ENCODE data around the gene FBXL13. TPM values are rescaled to one million over a fixed set of nuclear protein-coding genes. Genes with fewer than 3 reads are reported as not detected.

The FBXL13 gene
- total RNA-seq (2022) (0.37 and 0.43 TPM in 2 replicates), Bru-seq, nascent RNA (percentile 26 among the genes with signal in this experiment), BruChase-seq, experiment 1, labeled RNA remaining after a 2-hour chase (percentile 31 among the genes with signal in this experiment), BruChase-seq, experiment 2, labeled RNA remaining after a 6-hour chase (percentile 28 among the genes with signal in this experiment)
- long read RNA-seq, partial matches to known transcripts, result 1 of 1 reads
- long read RNA-seq, other reads (novel, unspliced or antisense), result 0 of 1 reads

DNA sequence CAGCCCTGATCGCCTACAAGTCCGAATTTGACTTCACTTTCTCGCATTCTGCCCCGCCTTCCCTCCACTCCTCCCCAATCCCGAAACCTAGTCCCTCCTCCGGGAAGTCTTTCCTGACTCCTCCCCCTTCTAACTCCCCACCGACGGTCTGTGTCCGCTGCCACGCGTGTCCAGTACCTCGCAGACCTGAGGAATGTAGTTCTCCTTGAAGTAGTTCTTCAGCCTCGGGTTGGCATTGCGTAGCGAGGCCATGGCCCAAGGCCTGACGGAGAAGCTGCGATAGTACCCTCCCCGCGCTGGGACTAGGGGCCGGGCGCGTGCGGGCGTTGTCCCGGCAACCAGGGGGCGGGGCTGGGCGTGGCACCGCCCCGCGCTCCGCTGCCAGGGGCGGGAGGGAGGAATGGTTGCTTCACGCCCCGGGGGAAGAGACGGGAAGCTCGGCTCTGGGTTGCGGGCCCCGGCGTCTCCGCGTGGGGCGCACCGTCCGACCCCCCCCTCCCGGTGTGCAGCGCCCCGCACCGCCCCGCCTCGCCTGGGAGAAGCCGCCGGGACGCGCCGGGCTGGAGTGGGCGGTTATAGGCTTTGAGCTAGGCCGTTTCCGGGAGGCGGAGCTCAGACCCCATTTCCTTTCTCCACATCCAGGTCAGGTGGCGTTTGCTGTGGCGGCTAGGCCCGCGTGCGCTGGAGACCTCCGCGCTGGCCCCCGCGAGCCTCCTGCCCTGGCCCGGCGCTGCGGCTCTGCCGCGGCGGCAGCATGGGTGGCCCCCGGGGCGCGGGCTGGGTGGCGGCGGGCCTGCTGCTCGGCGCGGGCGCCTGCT, at the start of gene FBXL13, which contains the start of gene ARMC10:
Gene FBXL13, minus strand, starts transcription at position 278 of the 818 bp plus-strand sequence.
Gene ARMC10, plus strand, starts transcription at position 622 of the 818 bp plus-strand sequence. Its CDS starts 133 bp downstream, at position 755.
- TF ChIP-seq, protein P1, sequence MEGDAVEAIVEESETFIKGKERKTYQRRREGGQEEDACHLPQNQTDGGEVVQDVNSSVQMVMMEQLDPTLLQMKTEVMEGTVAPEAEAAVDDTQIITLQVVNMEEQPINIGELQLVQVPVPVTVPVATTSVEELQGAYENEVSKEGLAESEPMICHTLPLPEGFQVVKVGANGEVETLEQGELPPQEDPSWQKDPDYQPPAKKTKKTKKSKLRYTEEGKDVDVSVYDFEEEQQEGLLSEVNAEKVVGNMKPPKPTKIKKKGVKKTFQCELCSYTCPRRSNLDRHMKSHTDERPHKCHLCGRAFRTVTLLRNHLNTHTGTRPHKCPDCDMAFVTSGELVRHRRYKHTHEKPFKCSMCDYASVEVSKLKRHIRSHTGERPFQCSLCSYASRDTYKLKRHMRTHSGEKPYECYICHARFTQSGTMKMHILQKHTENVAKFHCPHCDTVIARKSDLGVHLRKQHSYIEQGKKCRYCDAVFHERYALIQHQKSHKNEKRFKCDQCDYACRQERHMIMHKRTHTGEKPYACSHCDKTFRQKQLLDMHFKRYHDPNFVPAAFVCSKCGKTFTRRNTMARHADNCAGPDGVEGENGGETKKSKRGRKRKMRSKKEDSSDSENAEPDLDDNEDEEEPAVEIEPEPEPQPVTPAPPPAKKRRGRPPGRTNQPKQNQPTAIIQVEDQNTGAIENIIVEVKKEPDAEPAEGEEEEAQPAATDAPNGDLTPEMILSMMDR (IDR thresholded peaks at IDR 0.05; ENCODE audit: insufficient read depth in 1 of 2, low read depth in 1 of 2, low read length in 1 of 2, severe bottlenecking in 1 of 2, unreplicated experiment in 1 of 2), result no peak
- peak; percentile 93 to 95 for DNase-seq
- no peaks in the 10 kb centered on the region for H3K27me3 ChIP-seq (replicated peaks; ENCODE audit: control insufficient read depth, insufficient read depth, low read length)
- ChIA-PET CTCF (interaction anchor here (1.0 to 1.9 kb wide), 3 partner anchors 13 to 326 kb away, joined by 4 to 24 read pairs (median 11); partner anchors contain the start of gene FAM185A), POLR2A (interaction anchor here (0.5 to 2.0 kb wide), 7 partner anchors 18 to 502 kb away, joined by 3 to 21 read pairs (median 4); partner anchors contain the start of genes FAM185A and NAPEPLD)
- H3K9me3 ChIP-seq, result no peaks in the 10 kb centered on the region; the same call in 1 of the 2 replicates
- H3K36me3 ChIP-seq (ENCODE audit: control insufficient read depth, insufficient read depth, low read length), result no peaks in the 10 kb centered on the region
- peak within 1 kb of the TSS; percentile 82 for H3K27ac Mint-ChIP-seq (ENCODE audit: unreplicated experiment)
- peaks cover 11% of the 10 kb centered on the region for H3K4me1 Mint-ChIP-seq (ENCODE audit: low read depth, unreplicated experiment)
- H3K4me3 Mint-ChIP-seq (ENCODE audit: unreplicated experiment), result peak within 1 kb of the TSS; percentile 78
- intact Hi-C loops (cut with micrococcal nuclease; ENCODE audit: unreplicated experiment), result loop anchor here (5.0 kb wide), 2 partner anchors 73 to 327 kb away; partner anchors contain the start of genes FAM185A and NAPEPLD
- 0 out of 2 replicates have a peak, but pooled peaks cover 4% of the 10 kb centered on the region for H3K4me1 ChIP-seq
- no peaks in the 10 kb centered on the region for H3K36me3 Mint-ChIP-seq (ENCODE audit: insufficient read depth, unreplicated experiment)
- no peaks in the 10 kb centered on the region for H3K9me3 Mint-ChIP-seq (ENCODE audit: unreplicated experiment)
- BruUV-seq (replicated peaks), result no TSS peak
- no peaks in the 10 kb centered on the region for H3K27me3 Mint-ChIP-seq (ENCODE audit: insufficient read depth, unreplicated experiment)
- H3K4me3 ChIP-seq (ENCODE audit: low read depth, low read length), result peak within 1 kb of the TSS; percentile 88

DNA sequence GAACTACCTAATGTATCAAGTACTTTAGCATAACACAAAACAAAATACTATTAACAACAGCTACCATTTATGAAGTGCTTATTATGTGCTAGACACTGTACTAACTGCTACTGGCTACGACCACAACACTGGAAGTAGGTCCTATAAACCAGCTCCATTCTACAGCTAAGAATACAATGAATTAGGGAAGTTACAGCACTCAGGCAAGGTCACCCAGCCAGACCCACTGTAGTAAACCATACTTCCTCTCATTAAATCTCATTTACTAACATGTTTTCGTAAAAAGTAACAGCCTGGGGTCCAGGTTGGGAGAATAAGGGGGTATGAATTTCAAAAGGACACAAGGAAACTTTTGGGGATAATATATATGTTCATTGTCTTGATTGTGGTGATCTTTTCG, 48.9 kb upstream of the FBXL13 start:
- intact Hi-C loops (cut with micrococcal nuclease; ENCODE audit: unreplicated experiment), result no loop called here
- no peak for DNase-seq
- TF ChIP-seq, protein P1 (IDR thresholded peaks at IDR 0.05; ENCODE audit: insufficient read depth in 1 of 2, low read depth in 1 of 2, low read length in 1 of 2, severe bottlenecking in 1 of 2, unreplicated experiment in 1 of 2), result no peak
- Mint-ChIP-seq H3K27me3 (ENCODE audit: insufficient read depth, unreplicated experiment) (no peaks in the 10 kb centered on the region), H3K27ac (ENCODE audit: unreplicated experiment) (no peak overlapping the region), H3K9me3 (ENCODE audit: unreplicated experiment) (no peaks in the 10 kb centered on the region), H3K36me3 (ENCODE audit: insufficient read depth, unreplicated experiment) (peaks cover 12% of the 10 kb centered on the region), H3K4me1 (ENCODE audit: low read depth, unreplicated experiment) (no peaks in the 10 kb centered on the region), H3K4me3 (ENCODE audit: unreplicated experiment) (no peak overlapping the region)
- ChIA-PET CTCF (no interaction called here), POLR2A (no interaction called here)
- Histone ChIP-seq H3K4me3 (ENCODE audit: low read depth, low read length) (no peak overlapping the region), H3K27me3 (replicated peaks; ENCODE audit: control insufficient read depth, insufficient read depth, low read length) (no peaks in the 10 kb centered on the region), H3K9me3 (no peaks in the 10 kb centered on the region), H3K36me3 (ENCODE audit: control insufficient read depth, insufficient read depth, low read length) (no peaks in the 10 kb centered on the region; the same call in 1 of the 2 replicates), H3K4me1 (peaks cover 7% of the 10 kb centered on the region)
- BruUV-seq (replicated peaks), result no TSS peak

DNA sequence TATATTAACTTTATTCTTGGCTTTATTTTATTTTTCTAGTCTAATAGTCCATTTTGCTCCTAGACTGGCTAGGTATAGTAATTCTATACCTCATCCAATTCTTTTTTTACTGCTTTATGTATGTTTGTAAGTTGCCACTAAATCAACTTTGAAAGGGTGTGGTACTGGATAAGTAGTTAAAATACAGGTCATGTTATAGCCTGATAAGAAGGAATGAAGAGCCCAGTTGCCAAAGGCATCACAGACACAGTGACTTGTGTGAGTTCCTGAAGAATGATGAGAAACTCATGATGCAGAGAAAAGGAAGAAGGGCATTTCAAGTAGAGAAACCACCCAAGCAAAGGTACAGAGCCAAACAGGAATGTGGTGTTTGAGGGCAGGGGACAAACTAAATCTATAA, 47.0 kb upstream of the FBXL13 start:
- TF ChIP-seq, protein P1 (IDR thresholded peaks at IDR 0.05; ENCODE audit: insufficient read depth in 1 of 2, low read depth in 1 of 2, low read length in 1 of 2, severe bottlenecking in 1 of 2, unreplicated experiment in 1 of 2), result no peak
- Histone ChIP-seq H3K27me3 (replicated peaks; ENCODE audit: control insufficient read depth, insufficient read depth, low read length) (no peaks in the 10 kb centered on the region), H3K4me1 (peaks cover 7% of the 10 kb centered on the region), H3K36me3 (ENCODE audit: control insufficient read depth, insufficient read depth, low read length) (no peaks in the 10 kb centered on the region; the same call in 1 of the 2 replicates), H3K9me3 (no peaks in the 10 kb centered on the region), H3K4me3 (ENCODE audit: low read depth, low read length) (no peak overlapping the region)
- Mint-ChIP-seq H3K27ac (ENCODE audit: unreplicated experiment) (no peak overlapping the region), H3K4me3 (ENCODE audit: unreplicated experiment) (no peak overlapping the region), H3K27me3 (ENCODE audit: insufficient read depth, unreplicated experiment) (no peaks in the 10 kb centered on the region), H3K4me1 (ENCODE audit: low read depth, unreplicated experiment) (no peaks in the 10 kb centered on the region), H3K9me3 (ENCODE audit: unreplicated experiment) (no peaks in the 10 kb centered on the region), H3K36me3 (ENCODE audit: insufficient read depth, unreplicated experiment) (peaks cover 5% of the 10 kb centered on the region)
- intact Hi-C loops (cut with micrococcal nuclease; ENCODE audit: unreplicated experiment), result no loop called here
- no TSS peak for BruUV-seq (replicated peaks)
- POLR2A ChIA-PET, result no interaction called here
- CTCF ChIA-PET, result no interaction called here
- DNase-seq, result no peak

Data from Caco-2 (cell line).